ENCODE measurements around the gene GTPBP10. TPM values are rescaled to one million over a fixed set of nuclear protein-coding genes. Genes with fewer than 3 reads are reported as not detected.
A peak's percentile ranks its signal among the peaks of the same experiment; 100 is the strongest.
"Not testable (repeated sequence)": the region's sequence is repeated elsewhere in the genome, so short reads cannot be mapped to it uniquely, and the experiment has no call there.

GTPBP10 gene
- total and polyA plus RNA-seq, 5 donors from 2014 or later, result 27.2 to 49.1 (median 37.3) TPM

- H3K4me1 Mint-ChIP-seq, result peaks cover 0 to 6% (median 3%) of the 10 kb centered on the region in 4 donors
- peaks cover 5% of the 10 kb centered on the region for H3K4me1 ChIP-seq (ENCODE audit: control insufficient read depth, insufficient read depth, low read length, poor library complexity, severe bottlenecking)
- H3K9me3 ChIP-seq (ENCODE audit: control insufficient read depth in 2 of 2, low read length in 2 of 2), result no peaks in the 10 kb centered on the region
- no peaks in the 10 kb centered on the region for H3K36me3 ChIP-seq (ENCODE audit: control insufficient read depth, insufficient read depth, low read length)
- DNase-seq, result no peak
- H3K36me3 Mint-ChIP-seq, result no peaks in the 10 kb centered on the region
- no peak overlapping the region for H3K27ac Mint-ChIP-seq
- no peak overlapping the region for H3K4me3 ChIP-seq (ENCODE audit: low read depth, low read length)
- H3K4me3 Mint-ChIP-seq, result no peak overlapping the region
- H3K27ac ChIP-seq (ENCODE audit: insufficient read depth, low read length, poor library complexity, severe bottlenecking), result no peak overlapping the region
- peaks cover 64% of the 10 kb centered on the region for H3K27me3 Mint-ChIP-seq
- peaks cover 36% of the 10 kb centered on the region for H3K27me3 ChIP-seq (ENCODE audit: control insufficient read depth, insufficient read depth, low read length)
- H3K9me3 Mint-ChIP-seq, result no peaks in the 10 kb centered on the region
- ATAC-seq (ENCODE audit: low read depth in 2 of 2), result no peak
Observed at GRCh38 chr7:90320014-90320413, 26.5 kb upstream of the GTPBP10 start.

DNA sequence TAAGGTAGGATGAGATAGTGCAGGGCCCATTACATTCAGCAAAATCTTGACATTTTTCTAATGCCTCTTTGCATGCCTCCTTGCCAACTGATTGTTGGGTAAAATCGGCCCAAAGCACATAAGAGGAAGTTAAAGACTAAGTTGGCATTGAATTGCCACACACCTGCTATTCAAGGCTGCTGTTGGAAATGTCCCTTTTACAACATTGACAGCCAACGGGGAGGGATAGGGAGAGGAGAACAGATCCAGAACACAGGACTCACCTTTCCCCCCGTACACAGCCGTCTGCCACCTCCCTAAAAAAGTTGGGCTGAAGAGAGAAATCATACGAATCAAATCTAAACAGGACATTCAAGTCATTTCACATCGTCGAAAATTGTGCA is 26.1 kb upstream of the GTPBP10 start:
- no peak for ATAC-seq (ENCODE audit: low read depth in 2 of 2)
- no peak overlapping the region for H3K4me3 Mint-ChIP-seq
- no peaks in the 10 kb centered on the region for H3K36me3 ChIP-seq (ENCODE audit: control insufficient read depth, insufficient read depth, low read length)
- peaks cover 36% of the 10 kb centered on the region for H3K27me3 ChIP-seq (ENCODE audit: control insufficient read depth, insufficient read depth, low read length)
- H3K9me3 ChIP-seq (ENCODE audit: control insufficient read depth in 2 of 2, low read length in 2 of 2), result no peaks in the 10 kb centered on the region
- DNase-seq, result no peak
- no peak overlapping the region for H3K27ac ChIP-seq (ENCODE audit: insufficient read depth, low read length, poor library complexity, severe bottlenecking)
- peaks cover 5% of the 10 kb centered on the region for H3K4me1 ChIP-seq (ENCODE audit: control insufficient read depth, insufficient read depth, low read length, poor library complexity, severe bottlenecking)
- peak overlapping the region in 1 of 3 donors; percentile 66 for H3K27ac Mint-ChIP-seq
- no peaks in the 10 kb centered on the region for H3K36me3 Mint-ChIP-seq
- H3K4me3 ChIP-seq (ENCODE audit: low read depth, low read length), result no peak overlapping the region
- H3K9me3 Mint-ChIP-seq, result no peaks in the 10 kb centered on the region
- H3K27me3 Mint-ChIP-seq, result peaks cover 64% of the 10 kb centered on the region
- peaks cover 0 to 6% (median 3%) of the 10 kb centered on the region in 4 donors for H3K4me1 Mint-ChIP-seq

DNA sequence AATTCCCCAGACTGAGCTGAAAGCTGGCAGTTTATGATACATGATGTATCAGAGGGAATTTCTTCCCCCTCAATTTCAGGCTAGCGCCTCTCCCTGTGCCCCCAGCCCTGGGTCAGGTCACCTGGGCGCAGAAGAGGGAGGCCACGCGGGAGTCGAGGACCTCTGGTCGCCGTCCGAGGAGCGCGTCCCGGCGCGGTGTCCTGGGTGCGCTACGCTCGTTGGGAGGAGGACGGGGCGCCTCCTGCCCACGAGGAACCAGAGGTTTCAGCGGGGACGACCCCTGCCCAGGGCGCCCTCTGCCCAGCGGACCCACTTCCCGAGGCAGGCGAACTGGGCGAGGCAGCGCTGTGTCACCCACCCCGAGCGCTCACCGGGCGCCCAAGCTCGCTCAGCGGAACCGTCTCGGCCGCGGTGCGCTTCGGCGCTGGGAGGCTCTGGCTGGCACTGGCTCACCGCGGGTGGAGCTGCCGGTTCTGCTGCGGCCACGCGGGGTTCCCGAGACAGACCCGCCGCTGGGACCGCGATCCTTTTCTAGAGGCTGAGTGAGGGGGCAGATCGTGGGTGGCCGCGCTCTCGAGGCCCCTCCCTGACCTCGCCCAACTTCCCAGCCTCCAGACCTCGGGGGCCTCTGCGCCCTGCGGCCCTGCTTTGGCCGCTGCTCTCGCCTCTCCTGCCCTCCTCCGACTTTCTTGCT is 25.6 kb upstream of the GTPBP10 start, which contains the start of gene FAM237B:
FAM237B (minus strand) TSS at position 504 of the 694 bp plus-strand sequence. CDS start 1,556 bp downstream, outside the sequence.
- H3K4me1 Mint-ChIP-seq, result peaks cover 0 to 6% (median 3%) of the 10 kb centered on the region in 4 donors
- H3K9me3 Mint-ChIP-seq, result no peaks in the 10 kb centered on the region
- no peak for DNase-seq
- no peak for ATAC-seq (ENCODE audit: low read depth in 2 of 2)
- Histone ChIP-seq H3K36me3 (ENCODE audit: control insufficient read depth, insufficient read depth, low read length) (no peaks in the 10 kb centered on the region), H3K4me1 (ENCODE audit: control insufficient read depth, insufficient read depth, low read length, poor library complexity, severe bottlenecking) (peaks cover 5% of the 10 kb centered on the region), H3K9me3 (ENCODE audit: control insufficient read depth in 2 of 2, low read length in 2 of 2) (no peaks in the 10 kb centered on the region), H3K27ac (ENCODE audit: insufficient read depth, low read length, poor library complexity, severe bottlenecking) (no peak within 1 kb of the TSS), H3K4me3 (ENCODE audit: low read depth, low read length) (no peak within 1 kb of the TSS), H3K27me3 (ENCODE audit: control insufficient read depth, insufficient read depth, low read length) (peaks cover 36% of the 10 kb centered on the region)
- no peak within 1 kb of the TSS for H3K4me3 Mint-ChIP-seq
- peaks cover 64% of the 10 kb centered on the region for H3K27me3 Mint-ChIP-seq
- no peaks in the 10 kb centered on the region for H3K36me3 Mint-ChIP-seq
- H3K27ac Mint-ChIP-seq, result peak within 1 kb of the TSS in 1 of 3 donors; percentile 66

- Mint-ChIP-seq H3K27ac (no peak overlapping the region), H3K9me3 (no peaks in the 10 kb centered on the region), H3K4me1 (peaks cover 0 to 6% (median 3%) of the 10 kb centered on the region in 4 donors), H3K27me3 (peaks cover 54% of the 10 kb centered on the region), H3K36me3 (no peaks in the 10 kb centered on the region), H3K4me3 (no peak overlapping the region)
- H3K9me3 ChIP-seq (ENCODE audit: control insufficient read depth in 2 of 2, low read length in 2 of 2), result no peaks in the 10 kb centered on the region
- H3K4me1 ChIP-seq (ENCODE audit: control insufficient read depth, insufficient read depth, low read length, poor library complexity, severe bottlenecking), result peaks cover 5% of the 10 kb centered on the region
- H3K27ac ChIP-seq (ENCODE audit: insufficient read depth, low read length, poor library complexity, severe bottlenecking), result no peak overlapping the region
- H3K36me3 ChIP-seq (ENCODE audit: control insufficient read depth, insufficient read depth, low read length), result no peaks in the 10 kb centered on the region
- no peak for DNase-seq
- no peak overlapping the region for H3K4me3 ChIP-seq (ENCODE audit: low read depth, low read length)
- H3K27me3 ChIP-seq (ENCODE audit: control insufficient read depth, insufficient read depth, low read length), result peaks cover 32% of the 10 kb centered on the region
- ATAC-seq (ENCODE audit: low read depth in 2 of 2), result no peak
Observed at GRCh38 chr7:90322837-90323236, 23.7 kb upstream of the GTPBP10 start.

DNA sequence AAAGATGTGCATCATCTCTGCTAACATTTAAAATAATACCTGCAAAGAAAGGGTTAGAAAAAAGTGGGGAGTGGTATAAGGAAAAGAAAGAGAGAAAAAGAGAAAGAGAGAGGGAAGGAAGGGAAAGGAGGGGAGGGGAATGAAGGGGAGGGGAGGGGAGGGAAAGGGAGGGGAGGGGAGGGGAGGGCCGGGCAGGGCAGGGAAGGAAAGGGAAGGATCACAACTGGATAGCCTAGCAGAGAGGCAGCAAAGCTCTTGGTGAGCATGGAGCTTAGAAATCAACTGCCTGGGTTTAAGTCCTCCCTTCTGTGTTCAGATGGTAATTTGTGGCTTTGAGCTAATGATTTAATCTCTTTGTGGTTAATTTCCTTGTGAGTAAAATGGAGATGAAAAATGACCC is 20.0 kb upstream of the GTPBP10 start:
- Histone ChIP-seq H3K27ac (ENCODE audit: insufficient read depth, low read length, poor library complexity, severe bottlenecking) (no peak overlapping the region), H3K9me3 (ENCODE audit: control insufficient read depth in 2 of 2, low read length in 2 of 2) (no peaks in the 10 kb centered on the region), H3K4me3 (ENCODE audit: low read depth, low read length) (no peak overlapping the region), H3K27me3 (ENCODE audit: control insufficient read depth, insufficient read depth, low read length) (peaks cover 16% of the 10 kb centered on the region), H3K4me1 (ENCODE audit: control insufficient read depth, insufficient read depth, low read length, poor library complexity, severe bottlenecking) (no peaks in the 10 kb centered on the region), H3K36me3 (ENCODE audit: control insufficient read depth, insufficient read depth, low read length) (no peaks in the 10 kb centered on the region)
- Mint-ChIP-seq H3K4me3 (no peak overlapping the region), H3K27ac (no peak overlapping the region), H3K36me3 (no peaks in the 10 kb centered on the region), H3K4me1 (peaks cover 0 to 2% (median 0%) of the 10 kb centered on the region in 4 donors), H3K27me3 (peaks cover 27% of the 10 kb centered on the region), H3K9me3 (peaks cover 0 to 2% (median 0%) of the 10 kb centered on the region in 7 donors)
- DNase-seq, result no peak
- ATAC-seq (ENCODE audit: low read depth in 2 of 2), result no peak

DNA sequence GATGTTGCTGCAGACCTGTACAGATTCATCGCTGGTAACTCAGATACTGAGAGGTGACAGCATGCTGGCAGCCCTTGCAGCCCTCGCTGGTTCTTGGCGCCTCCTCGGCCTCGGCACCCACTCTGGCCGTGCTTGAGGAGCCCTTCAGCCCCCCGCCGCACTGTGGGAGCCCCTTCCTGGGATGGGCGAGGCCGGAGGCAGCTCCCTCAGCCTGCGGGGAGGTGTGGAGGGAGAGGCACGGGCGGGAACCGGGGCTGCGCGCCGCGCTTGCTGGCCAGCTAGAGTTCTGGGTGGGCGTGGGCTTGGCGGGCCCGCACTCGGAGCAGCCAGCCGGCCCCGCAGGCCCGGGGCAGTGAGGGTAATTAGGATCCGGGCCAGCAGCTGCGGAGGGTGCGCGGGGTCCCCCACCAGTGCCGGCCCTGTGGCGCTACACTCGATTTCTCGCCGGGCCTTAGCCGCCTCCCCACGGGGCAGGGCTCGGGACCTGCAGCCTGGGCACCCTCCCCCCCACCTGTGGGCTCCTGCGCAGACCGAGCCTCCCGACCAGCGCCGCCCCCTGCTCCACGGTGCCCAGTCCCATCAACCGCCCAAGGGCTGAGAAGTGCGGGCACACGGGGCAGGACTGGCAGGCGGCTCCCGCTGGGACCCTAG is 12.2 kb upstream of the GTPBP10 start:
- H3K9me3 ChIP-seq (ENCODE audit: control insufficient read depth in 2 of 2, low read length in 2 of 2), result no peaks in the 10 kb centered on the region
- H3K27me3 Mint-ChIP-seq, result peaks cover 4% of the 10 kb centered on the region
- no peaks in the 10 kb centered on the region for H3K27me3 ChIP-seq (ENCODE audit: control insufficient read depth, insufficient read depth, low read length)
- H3K9me3 Mint-ChIP-seq, result peaks cover 0 to 2% (median 0%) of the 10 kb centered on the region in 7 donors
- H3K27ac ChIP-seq (ENCODE audit: insufficient read depth, low read length, poor library complexity, severe bottlenecking), result no peak overlapping the region
- H3K4me1 ChIP-seq (ENCODE audit: control insufficient read depth, insufficient read depth, low read length, poor library complexity, severe bottlenecking), result no peaks in the 10 kb centered on the region
- ATAC-seq (ENCODE audit: low read depth in 2 of 2) (no peak), DNase-seq (no peak)
- H3K4me3 ChIP-seq (ENCODE audit: low read depth, low read length), result no peak overlapping the region
- no peak overlapping the region for H3K27ac Mint-ChIP-seq
- no peaks in the 10 kb centered on the region for H3K36me3 Mint-ChIP-seq
- H3K4me3 Mint-ChIP-seq, result no peak overlapping the region
- peaks cover 0 to 4% (median 0%) of the 10 kb centered on the region in 4 donors for H3K4me1 Mint-ChIP-seq
- H3K36me3 ChIP-seq (ENCODE audit: control insufficient read depth, insufficient read depth, low read length), result no peaks in the 10 kb centered on the region

- H3K36me3 Mint-ChIP-seq; H3K27me3 Mint-ChIP-seq; ATAC-seq (ENCODE audit: low read depth in 2 of 2); H3K27me3 ChIP-seq (ENCODE audit: control insufficient read depth, insufficient read depth, low read length); H3K4me1 Mint-ChIP-seq; H3K9me3 ChIP-seq (ENCODE audit: control insufficient read depth in 2 of 2, low read length in 2 of 2); H3K27ac Mint-ChIP-seq; H3K9me3 Mint-ChIP-seq; H3K4me3 ChIP-seq (ENCODE audit: low read depth, low read length); H3K4me1 ChIP-seq (ENCODE audit: control insufficient read depth, insufficient read depth, low read length, poor library complexity, severe bottlenecking); DNase-seq; H3K27ac ChIP-seq (ENCODE audit: insufficient read depth, low read length, poor library complexity, severe bottlenecking); H3K4me3 Mint-ChIP-seq; H3K36me3 ChIP-seq (ENCODE audit: control insufficient read depth, insufficient read depth, low read length): not testable (repeated sequence)
Observed at GRCh38 chr7:90334926-90335325, 11.6 kb upstream of the GTPBP10 start.

Measured in CD4-positive, CD25-positive, alpha-beta regulatory T cell (primary cell).